Stomach (tissue), 9 donors: ENCODE measurements around the gene KRT6C. TPM values are rescaled to one million over a fixed set of nuclear protein-coding genes. Genes with fewer than 3 reads are reported as not detected.

Experiments used
- DNase-seq, 2 donors: peaks; one replicate each; pipeline versions ENCODE4 v3.0.0 to v3.0.0-alpha.2; 2013 to 2019
- H3K27ac ChIP-seq, 5 donors: fragments of 200-600 bp in 4 of 5; sonication (generic) in 4 of 5; one replicate each; pipeline ENCODE4 v1.5.1; 2013 to 2019; ENCODE audit warnings: mild to moderate bottlenecking in 1 of 5, moderate library complexity in 1 of 5
- H3K27me3 ChIP-seq, 3 donors: fragments of 200-600 bp; sonication (generic); one replicate each; pipeline ENCODE4 v1.5.1; 2017 to 2019; ENCODE audit warnings: mixed run types in 1 of 3
- H3K36me3 ChIP-seq, 4 donors: fragments of 200-600 bp; sonication (generic); 1 replicate in 3 of 4; 2 replicates in 1 of 4; pipeline ENCODE4 v1.5.1; 2016 to 2019
- H3K4me1 ChIP-seq, 4 donors: fragments of 200-600 bp; sonication (generic); one replicate each; pipeline ENCODE4 v1.5.1; 2016 to 2019
- H3K4me3 ChIP-seq, 4 donors: fragments of 200-600 bp; sonication (generic) in 3 of 4; one replicate each; pipeline ENCODE4 v1.5.1; 2016 to 2019; ENCODE audit warnings: mild to moderate bottlenecking in 1 of 4
- H3K9me3 ChIP-seq, 4 donors: fragments of 200-600 bp; sonication (generic); one replicate each; pipeline ENCODE4 v1.5.1; 2016 to 2019
- CTCF ChIP-seq, 7 experiments: fragments of 450-650 bp in 4 of 7; fragments of 200-600 bp in 3 of 7; sonication (generic) in 3 of 7; IDR thresholded peaks; one replicate each; pipeline ENCODE4 v1.5.1; 2016 to 2019; ENCODE audit warnings: antibody characterized with exemption in 7 of 7, control low read depth in 2 of 7, mild to moderate bottlenecking in 1 of 7
- EP300 ChIP-seq: sonication (generic); formaldehyde crosslinking; IDR thresholded peaks from one replicate; pipeline ENCODE4 v1.6.1; 2017; ENCODE audit warnings: antibody characterized with exemption
- POLR2A ChIP-seq, 4 donors: fragments of 450-650 bp; IDR thresholded peaks; one replicate each; pipeline ENCODE4 v1.6.1; 2016; ENCODE audit warnings: antibody characterized with exemption in 4 of 4, control low read depth in 2 of 4, mild to moderate bottlenecking in 1 of 4, moderate library complexity in 1 of 4
- POLR2AphosphoS5 ChIP-seq, 3 donors: sonication (generic); formaldehyde crosslinking; IDR thresholded peaks; one replicate each; pipeline ENCODE4 v1.6.1; 2016; ENCODE audit warnings: antibody characterized with exemption in 3 of 3
- WGBS, 5 donors: extraction: QIAGEN DNeasy Blood & Tissue Kit in 3 of 5; methylation state at CpG; one replicate each; pipeline versions ENCODE4 v1.1.5 to v1.1.7; 2013 to 2018; 5-methylcytosine and 5-hydroxymethylcytosine counted together
- intact Hi-C: fragments of 100-400 bp; cut with DNase I; formaldehyde crosslinking; loops from one replicate; pipeline ENCODE4 v1.15.1; 2023; ENCODE audit warnings: low total_unique reads
- polyA plus RNA-seq, 3 donors: library from polyadenylated mRNA; stranded (reverse); fragments of 200-250 nt; gene quantifications; one replicate each; pipeline ENCODE4 v1.2.3, GENCODE V29; 2013
- total RNA-seq, 5 donors: library from RNA; depleted of rRNA; stranded (reverse); fragments of >200 nt; gene quantifications; one replicate each; pipeline versions ENCODE4 v1.1.0 to v1.2.3, GENCODE V29; 2014 to 2016
- donor health status: healthy with polysubstance abuse.
- donor health status: Bipolar disorder and iron deficiency.
- donor health status: healthy.

KRT6C gene
- total and polyA plus RNA-seq, 8 donors = 0.31 to 12.4 (median 0.43) TPM; not detected in 5

- H3K27ac ChIP-seq = no peak overlapping the region
- H3K36me3 ChIP-seq = no peaks in the 10 kb centered on the region
- H3K9me3 ChIP-seq = peaks cover 0 to 5% (median 0%) of the 10 kb centered on the region in 4 donors
- H3K4me1 ChIP-seq = peaks cover 0 to 16% (median 0%) of the 10 kb centered on the region in 4 donors
- TF ChIP-seq POLR2A (IDR thresholded peaks at IDR 0.05) (no peak), EP300 (no peak), CTCF (IDR thresholded peaks at IDR 0.05) (no peak), POLR2AphosphoS5 (IDR thresholded peaks at IDR 0.05) (no peak)
- WGBS, 5 donors = 89 to 93% (median 92%) methylated on average over 10 to 14 of the region's 14 CpGs
- no peak overlapping the region for H3K4me3 ChIP-seq
- H3K27me3 ChIP-seq = peaks cover 0 to 6% (median 0%) of the 10 kb centered on the region in 3 donors
- intact Hi-C loops = no loop called here
- no peak for DNase-seq
Observed at GRCh38 chr12:52514471-52515318, 41.1 kb upstream of the KRT6C start.

GRCh38 chr12:52513736-52514135 is 40.1 kb upstream of the KRT6C start:
- TF ChIP-seq CTCF (IDR thresholded peaks at IDR 0.05) (no peak), EP300 (no peak), POLR2AphosphoS5 (IDR thresholded peaks at IDR 0.05) (no peak), POLR2A (IDR thresholded peaks at IDR 0.05) (no peak)
- H3K9me3 ChIP-seq = peaks cover 0 to 5% (median 0%) of the 10 kb centered on the region in 4 donors
- no peaks in the 10 kb centered on the region for H3K36me3 ChIP-seq
- peaks cover 0 to 16% (median 0%) of the 10 kb centered on the region in 4 donors for H3K4me1 ChIP-seq
- H3K27ac ChIP-seq = no peak overlapping the region
- no peak for DNase-seq
- no peak overlapping the region for H3K4me3 ChIP-seq
- intact Hi-C loops = no loop called here
- WGBS, 5 donors = 81 to 90% (median 86%) methylated on average over 6 of the region's 6 CpGs
- H3K27me3 ChIP-seq = peaks cover 0 to 3% (median 0%) of the 10 kb centered on the region in 3 donors

DNA sequence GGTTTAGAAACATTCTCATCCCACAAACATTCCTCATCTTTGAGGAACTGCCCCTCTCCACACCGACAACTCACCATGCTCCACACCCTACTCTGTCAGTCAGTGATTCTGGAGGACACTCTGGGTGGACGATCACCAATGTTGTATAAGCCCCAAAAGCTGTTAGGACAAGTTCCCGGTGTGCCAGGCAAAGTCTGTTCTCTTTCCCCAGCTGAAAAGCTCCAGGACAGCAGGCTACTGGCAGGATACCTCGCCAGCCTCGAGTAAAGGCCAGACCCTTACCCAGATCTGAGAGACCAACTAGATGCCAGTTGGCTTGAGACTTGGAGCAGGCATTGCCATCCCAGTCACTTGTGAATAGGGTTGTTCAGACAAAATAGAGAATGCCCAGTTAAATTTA is 34.6 kb upstream of the KRT6C start:
- H3K4me3 ChIP-seq = no peak overlapping the region
- H3K9me3 ChIP-seq = peaks cover 0 to 5% (median 0%) of the 10 kb centered on the region in 4 donors
- no peak for DNase-seq
- intact Hi-C loops = no loop called here
- peaks cover 0 to 9% (median 0%) of the 10 kb centered on the region in 3 donors for H3K27me3 ChIP-seq
- TF ChIP-seq EP300 (no peak), CTCF (IDR thresholded peaks at IDR 0.05) (no peak), POLR2AphosphoS5 (IDR thresholded peaks at IDR 0.05) (no peak), POLR2A (IDR thresholded peaks at IDR 0.05) (no peak)
- peaks cover 0 to 3% (median 0%) of the 10 kb centered on the region in 4 donors for H3K4me1 ChIP-seq
- no peaks in the 10 kb centered on the region for H3K36me3 ChIP-seq
- no peak overlapping the region for H3K27ac ChIP-seq
- WGBS, 5 donors = 79 to 88% (median 86%) methylated on average over 5 of the region's 5 CpGs

GRCh38 chr12:52506858-52507715 is 33.5 kb upstream of the KRT6C start:
- Histone ChIP-seq H3K27ac (no peak overlapping the region), H3K36me3 (no peaks in the 10 kb centered on the region), H3K27me3 (peaks cover 0 to 9% (median 0%) of the 10 kb centered on the region in 3 donors), H3K4me3 (no peak overlapping the region), H3K4me1 (peaks cover 0 to 3% (median 0%) of the 10 kb centered on the region in 4 donors), H3K9me3 (peaks cover 0 to 5% (median 0%) of the 10 kb centered on the region in 4 donors)
- WGBS, 5 donors = 32 to 43% (median 35%) methylated on average over 4 of the region's 4 CpGs
- TF ChIP-seq EP300 = no peak
- TF ChIP-seq POLR2A (IDR thresholded peaks at IDR 0.05) = no peak
- TF ChIP-seq CTCF (IDR thresholded peaks at IDR 0.05) = peak in 4 of 7 experiments; percentile 31 to 51 (median 42)
- intact Hi-C loops = no loop called here
- DNase-seq = peak in 1 of 2 donors; percentile 69
